Cardiac septum (tissue), 1 donor: ENCODE results near the gene ERBB4. TPM values are rescaled to one million over a fixed set of nuclear protein-coding genes. Genes with fewer than 3 reads are reported as not detected.
"Not testable (repeated sequence)": the region's sequence is repeated elsewhere in the genome, so short reads cannot be mapped to it uniquely, and the experiment has no call there.

ENCODE experiments used
- DNase-seq: peaks from one replicate; pipeline ENCODE4 v3.0.0-alpha.2; 2020; ENCODE audit warnings: low spot score
- intact Hi-C: fragments of 100-400 bp; cut with DNase I; formaldehyde crosslinking; loops from one replicate; pipeline ENCODE4 v1.14.0; 2022
- total RNA-seq: library from RNA; stranded (reverse); fragmentation: NEBNext Ultra II Directional; extraction: Animal tissue kit (Norgen Biotek cat#: 25700); gene quantifications from one replicate; pipeline ENCODE4 v1.2.1, GENCODE V29; 2021
- donor health status: DM: no; HTN: no; CAD: no.

The ERBB4 gene
- total RNA-seq, 1 donor from 2014 or later: 13.8 TPM

DNA sequence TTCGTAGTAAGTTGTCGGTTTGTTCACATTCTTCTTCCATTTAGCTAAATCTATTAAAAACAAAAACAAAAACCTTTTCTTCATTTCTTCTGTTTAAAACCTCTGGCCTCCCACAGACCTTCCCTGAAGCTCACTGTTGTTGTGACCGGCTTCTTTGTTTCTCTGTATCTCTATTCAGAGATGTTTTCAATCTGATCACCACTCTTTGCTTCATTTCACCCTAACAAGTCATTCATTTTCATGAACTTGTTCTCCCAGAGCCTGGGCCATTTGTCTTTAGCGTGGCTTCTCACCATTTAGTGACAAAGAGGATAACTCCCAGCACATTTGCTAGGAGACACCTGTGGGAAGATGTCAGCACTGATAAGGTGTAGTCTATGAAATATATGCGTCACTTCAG lies 794.2 kb downstream of the ERBB4 start:
- intact Hi-C loops: no loop called here
- no peak for DNase-seq

DNA sequence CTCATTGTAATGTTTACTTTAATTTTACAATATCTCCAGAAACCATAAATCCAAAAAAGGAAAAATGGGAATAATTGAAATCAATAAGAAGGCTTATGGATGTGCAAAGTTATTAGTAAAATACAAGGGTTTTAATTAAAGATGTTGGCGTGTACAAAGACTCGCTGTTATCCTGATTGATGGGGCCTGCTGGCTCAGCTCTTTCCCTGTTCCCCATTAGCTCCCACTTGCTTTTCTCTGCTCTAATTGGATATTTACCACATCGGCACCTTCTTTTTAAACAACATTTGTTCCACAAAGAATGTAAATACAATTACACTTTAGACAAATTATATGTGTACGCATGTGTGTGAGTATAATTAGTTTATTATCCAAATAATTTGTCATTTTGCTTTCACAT lies 796.6 kb downstream of the ERBB4 start:
- DNase-seq: no peak
- intact Hi-C loops: no loop called here

DNA sequence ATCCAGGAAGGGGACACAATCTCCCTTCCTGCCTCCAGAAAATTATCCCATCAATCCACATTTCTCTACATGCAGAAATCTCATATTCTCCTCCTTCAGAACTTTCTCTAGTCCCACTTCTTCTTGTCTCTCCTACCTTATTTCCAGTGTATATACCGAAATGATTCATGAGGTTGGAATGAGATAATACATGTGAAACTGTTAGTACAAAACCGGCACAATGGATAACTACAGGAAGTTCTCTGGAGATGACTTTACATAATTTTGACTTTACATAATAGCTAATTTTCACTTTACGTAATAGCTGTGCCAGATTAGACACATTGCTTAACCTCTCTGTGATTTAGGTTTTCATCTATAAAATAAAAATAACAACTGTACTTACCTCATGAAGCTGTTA lies 801.3 kb downstream of the ERBB4 start:
- intact Hi-C loops: no loop called here
- no peak for DNase-seq

DNA sequence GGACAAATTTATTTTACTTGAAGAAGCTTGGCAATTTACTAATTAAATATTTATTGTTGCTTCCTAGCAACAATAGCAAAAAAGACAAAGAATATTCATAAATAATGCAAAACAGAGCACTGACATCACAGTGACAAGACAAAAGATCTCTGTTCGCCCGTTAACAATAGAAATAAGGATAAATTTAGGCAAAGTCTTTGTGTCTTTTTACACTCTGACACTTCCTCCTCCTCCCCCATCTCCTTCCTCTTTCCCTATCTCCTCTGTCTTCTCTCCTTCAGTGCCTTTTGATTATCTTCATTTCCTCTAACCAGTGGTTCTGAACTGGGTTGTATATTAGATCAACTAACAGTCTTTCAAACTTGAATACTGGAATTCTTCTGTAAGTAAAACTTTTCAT lies 808.4 kb downstream of the ERBB4 start:
- DNase-seq: no peak
- intact Hi-C loops: no loop called here

DNA sequence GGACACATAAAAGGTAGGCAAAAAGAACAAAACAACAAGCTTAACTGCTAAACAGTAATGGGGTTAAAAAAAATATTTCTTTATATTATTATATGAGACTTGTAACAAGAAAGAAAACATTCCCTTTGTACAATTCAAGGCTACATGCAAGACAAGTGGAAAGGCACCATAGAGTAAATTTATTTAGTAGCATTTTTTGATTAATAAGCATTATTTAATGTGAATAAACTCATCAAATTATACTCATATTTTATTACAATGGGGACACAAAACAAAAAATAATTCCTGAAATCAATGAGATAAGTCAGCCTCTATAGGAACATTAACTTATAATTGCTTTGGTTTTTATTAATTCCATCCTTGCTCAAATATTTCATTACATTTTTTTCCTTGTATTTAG lies 809.2 kb downstream of the ERBB4 start:
- intact Hi-C loops: no loop called here
- DNase-seq: no peak

DNA sequence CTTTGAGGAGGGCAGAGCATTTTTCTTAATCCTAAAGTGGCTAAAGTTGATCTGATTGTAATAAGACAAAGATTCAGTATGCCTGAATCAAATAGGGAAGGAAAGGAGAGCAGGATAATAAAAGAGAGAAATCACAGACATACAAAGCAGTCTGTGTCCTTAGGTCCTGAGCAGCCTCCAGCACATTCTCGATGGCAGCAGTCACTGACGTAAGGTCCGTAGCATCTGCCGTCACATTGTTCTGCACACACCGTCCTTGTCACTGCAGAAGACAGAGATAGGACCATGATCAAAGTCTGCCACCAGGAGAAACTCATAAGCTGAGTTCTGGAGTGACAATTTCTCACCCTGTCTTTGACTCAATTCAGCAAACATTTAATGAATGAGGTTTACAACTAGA lies 813.7 kb downstream of the ERBB4 start:
- DNase-seq: no peak
- intact Hi-C loops: no loop called here

DNA sequence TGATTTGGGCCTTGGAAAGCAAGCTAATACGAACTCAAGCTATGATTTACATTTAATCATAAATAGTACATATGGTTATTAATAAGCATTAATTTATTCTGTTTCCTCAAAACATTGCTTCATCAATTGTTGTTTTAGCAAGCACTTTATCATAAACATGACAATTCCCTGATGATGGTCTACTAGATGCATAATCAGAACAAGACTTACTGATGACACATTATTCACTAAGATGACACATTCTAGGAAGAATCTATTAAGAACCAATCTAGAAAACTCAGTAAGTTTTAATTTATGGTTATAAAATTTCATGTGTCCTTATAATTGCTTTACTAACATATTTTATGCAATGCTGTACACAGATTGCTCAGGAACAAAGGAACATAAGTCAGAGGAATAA lies 815.2 kb downstream of the ERBB4 start:
- DNase-seq: no peak
- intact Hi-C loops: no loop called here

DNA sequence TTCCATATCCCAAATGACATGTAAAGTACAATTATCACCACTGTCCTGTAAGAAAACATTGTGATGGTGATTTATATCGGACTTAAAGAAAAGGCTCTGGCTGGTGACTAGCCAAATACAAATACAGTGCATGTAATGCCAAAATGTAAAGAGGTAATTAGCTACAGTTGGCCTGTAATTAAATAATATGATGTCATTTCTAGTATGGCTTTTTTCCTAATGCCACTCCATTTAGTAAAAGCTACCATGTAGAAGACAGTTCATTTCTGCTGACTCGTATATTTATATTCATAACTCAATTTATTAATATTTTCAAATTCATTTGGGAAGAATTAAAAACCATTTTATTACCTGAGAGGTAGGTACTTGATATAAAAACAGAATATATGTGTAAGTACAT lies 815.7 kb downstream of the ERBB4 start:
- intact Hi-C loops: no loop called here
- DNase-seq: no peak

DNA sequence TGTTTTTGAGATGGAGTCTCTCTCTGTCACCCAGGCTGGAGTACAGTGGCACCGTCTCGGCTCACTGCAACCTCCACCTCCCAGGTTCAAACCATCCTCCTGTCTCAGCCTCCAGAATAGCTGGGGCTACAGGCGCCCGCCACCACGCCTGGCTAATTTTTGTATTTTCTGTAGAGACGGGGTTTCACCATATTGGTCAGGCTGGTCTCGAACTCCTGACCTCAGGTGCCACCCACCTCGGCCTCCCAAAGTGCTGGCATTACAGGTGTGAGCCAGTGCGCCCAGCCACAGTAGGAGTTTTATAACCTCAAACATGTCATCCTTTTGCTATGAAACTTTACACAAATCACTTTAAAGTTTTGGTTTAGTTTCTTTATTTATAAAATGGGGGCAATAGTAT lies 816.7 kb downstream of the ERBB4 start:
- peak; percentile 73 for DNase-seq
- intact Hi-C loops: not testable (repeated sequence)

DNA sequence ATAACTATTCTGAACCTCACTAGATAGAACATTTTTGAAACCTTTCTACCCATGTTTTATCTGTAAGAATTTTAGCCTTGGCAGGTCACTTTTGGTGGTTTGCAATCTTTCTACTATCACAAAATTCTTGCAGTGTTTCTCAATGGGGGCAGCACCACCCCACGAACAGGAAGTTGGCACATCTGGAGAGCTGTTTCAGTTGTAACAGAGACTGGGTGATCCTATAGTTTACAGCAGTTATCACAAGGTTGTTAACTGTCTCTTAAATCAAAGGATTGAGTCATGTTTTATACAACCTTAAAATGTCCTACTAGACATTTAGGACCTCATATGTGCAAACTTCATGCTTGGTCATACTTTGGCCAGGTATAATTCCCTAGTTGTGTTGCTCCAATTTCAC lies 829.2 kb downstream of the ERBB4 start:
- intact Hi-C loops: no loop called here
- no peak for DNase-seq

DNA sequence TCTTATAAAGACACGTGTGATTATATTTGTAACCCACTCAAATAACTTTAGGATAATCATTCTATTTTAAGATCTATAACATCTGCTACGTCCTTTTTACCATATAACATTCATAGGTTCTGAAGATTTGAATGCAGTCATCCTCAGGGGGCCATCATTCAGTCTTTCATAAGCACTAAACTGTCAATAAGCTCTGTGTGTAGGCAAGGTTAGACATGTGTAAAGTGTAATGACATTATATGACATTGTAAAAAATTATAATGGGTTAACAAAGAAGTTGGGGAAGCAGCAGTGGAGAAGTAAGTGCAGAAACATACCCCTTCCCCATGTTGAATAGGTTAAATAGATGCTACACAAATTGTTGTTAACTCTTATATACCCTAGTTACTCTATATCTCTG lies 845.9 kb downstream of the ERBB4 start:
- intact Hi-C loops: no loop called here
- DNase-seq: no peak

DNA sequence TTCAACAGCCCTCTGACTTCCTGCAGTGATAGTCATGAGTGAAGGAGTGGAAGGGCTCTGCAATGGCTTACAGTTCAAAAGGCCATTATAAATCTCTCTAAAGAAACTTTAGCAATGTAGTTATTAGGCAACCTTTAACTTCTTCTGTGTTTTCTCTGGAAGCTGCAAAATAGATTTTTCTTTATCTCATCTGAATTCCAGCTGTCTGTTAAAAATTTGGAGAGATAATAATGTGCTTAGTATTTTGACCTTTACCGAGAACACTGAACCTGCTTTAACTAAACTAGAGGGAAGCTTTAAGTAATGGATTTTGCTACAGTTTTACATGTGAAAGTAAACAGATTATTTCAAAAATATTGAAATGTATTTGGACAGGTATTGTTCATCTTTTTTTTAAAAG lies 847.9 kb downstream of the ERBB4 start:
- intact Hi-C loops: no loop called here
- no peak for DNase-seq

DNA sequence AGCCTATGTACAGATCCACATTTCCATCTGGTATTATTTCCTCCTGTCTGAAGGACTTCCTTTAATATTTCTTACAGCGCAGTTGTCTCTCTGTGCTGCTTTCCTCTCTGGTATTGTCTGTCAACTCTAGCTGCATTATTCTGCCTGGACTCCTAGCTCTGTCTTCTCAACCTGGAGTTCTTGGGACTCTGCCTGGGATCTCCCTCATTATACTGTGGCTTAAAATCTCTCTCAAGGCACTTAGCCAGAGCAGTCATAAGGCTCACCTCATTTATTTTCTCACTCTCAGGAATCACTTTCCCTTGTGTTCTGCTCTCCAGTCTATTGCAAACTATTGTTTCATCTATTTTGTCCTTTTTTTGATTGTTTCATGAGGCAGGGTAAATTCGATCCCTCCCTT lies 850.4 kb downstream of the ERBB4 start:
- DNase-seq: no peak
- intact Hi-C loops: no loop called here

DNA sequence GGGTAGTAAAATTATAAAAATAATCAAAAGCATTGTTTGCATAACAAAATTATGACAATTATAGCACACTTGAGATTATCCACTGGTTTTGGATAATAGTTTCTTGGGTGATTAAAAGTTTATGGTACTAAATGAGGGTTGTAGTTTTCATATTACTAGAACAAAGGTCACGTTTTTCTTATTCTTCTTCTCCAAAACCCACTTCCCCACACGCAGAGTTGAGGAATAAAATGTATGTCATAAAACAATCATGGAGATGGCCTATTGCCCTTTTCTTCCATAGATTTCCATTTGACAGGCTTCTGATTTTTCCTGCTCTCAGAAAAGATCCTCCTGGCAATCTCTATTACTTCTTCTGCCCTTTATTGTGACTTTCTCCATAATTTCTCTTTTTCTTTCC lies 863.9 kb downstream of the ERBB4 start:
- DNase-seq: no peak

DNA sequence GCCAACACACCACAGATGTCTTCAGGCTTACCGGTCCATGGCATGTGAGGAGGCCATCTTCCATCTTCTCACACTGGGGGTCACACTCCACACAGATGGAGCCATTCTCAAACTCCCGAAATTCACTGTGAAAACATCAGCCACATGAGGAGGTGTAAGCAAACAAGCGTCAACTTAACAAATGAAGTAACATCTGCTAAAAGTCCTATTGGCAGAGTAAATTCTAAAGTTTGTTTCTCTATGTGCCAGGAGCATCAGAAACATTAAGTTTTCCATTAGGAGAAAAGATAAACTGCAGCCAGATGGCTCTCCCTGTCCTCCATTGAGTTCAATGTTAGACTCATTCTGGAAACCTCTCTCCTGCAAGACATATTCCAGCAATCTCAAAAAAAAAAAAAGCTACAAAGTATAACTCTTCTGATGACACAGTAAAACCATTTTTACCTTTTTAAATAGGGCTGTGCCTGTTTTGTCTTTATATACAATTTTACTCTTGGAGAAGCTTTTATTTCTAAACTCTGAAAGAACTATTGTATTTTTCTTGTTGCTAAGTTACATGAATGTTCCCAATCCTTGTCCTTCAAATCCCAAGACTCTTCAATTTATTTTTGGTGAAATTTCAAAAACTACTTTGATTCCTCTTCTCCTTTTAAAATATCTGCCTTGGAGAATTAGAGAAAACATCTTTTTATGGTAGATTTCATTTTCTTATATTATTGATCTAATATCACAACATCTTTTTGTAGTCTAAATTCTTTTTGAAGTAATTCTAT lies 865.3 kb downstream of the ERBB4 start:
- intact Hi-C loops: no loop called here

More for the DNA sequence above, 863.9 kb downstream of the ERBB4 start:
- intact Hi-C loops: no loop called here

DNA sequence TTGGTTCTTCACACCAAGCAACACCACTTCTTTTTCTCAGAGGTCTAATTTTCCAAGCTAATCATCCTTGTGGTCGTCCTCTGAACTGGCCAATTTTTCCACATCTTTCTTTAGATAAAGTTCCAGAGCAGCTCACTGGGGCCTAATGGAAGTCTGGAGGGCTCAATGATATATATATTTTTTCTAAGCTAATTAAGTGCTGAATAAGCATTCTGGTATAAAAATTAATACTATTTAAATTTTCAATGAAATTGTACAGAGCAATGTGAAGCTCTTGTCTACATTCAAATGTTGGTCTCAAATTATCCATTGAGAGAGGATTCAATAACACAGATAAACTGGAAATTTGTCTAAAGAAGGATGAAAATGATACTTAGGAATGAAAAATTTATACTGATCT lies 866.6 kb downstream of the ERBB4 start:
- intact Hi-C loops: no loop called here
- no peak for DNase-seq

More for the DNA sequence above, 865.3 kb downstream of the ERBB4 start:
- no peak for DNase-seq

DNA sequence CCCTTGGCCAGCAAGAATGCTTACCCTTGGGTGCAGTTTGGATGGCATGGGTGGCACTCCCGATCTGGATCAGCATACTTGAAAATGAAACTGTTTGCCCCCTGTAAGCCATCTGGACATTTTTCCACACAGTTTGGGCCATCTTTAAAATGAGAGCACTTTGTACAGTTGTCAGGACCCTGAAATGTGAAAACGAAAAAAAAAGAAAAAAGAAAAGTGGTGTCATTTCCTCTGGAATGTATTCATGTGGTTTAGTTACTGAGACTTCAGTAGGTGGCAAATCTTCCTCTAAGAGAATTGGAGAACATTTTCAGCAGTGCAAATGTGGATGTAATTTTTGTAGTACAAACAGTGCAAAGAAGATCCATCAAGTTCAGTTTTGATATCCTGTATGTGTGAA lies 873.3 kb downstream of the ERBB4 start:
- no peak for DNase-seq

DNA sequence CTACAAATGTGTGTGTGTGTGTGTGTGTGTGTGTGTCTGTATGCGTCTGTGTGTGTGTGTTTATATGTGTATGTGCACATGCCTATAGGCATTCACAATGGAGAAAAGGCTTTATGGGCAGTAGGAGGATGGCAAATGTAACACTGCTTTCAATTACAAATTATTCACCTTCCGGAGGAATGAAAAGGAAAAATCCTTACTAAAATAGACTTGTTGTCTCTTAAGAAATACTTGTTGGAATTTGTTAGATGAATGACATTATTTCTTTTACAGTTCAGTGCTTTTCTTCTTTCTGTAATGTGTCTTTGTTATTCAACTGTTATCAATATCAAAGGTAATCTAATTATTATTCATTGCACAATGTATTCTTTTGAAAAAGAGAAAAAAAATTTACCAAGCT lies 874.3 kb downstream of the ERBB4 start:
- intact Hi-C loops: no loop called here
- no peak for DNase-seq

More for the DNA sequence above, 873.3 kb downstream of the ERBB4 start:
- intact Hi-C loops: no loop called here

DNA sequence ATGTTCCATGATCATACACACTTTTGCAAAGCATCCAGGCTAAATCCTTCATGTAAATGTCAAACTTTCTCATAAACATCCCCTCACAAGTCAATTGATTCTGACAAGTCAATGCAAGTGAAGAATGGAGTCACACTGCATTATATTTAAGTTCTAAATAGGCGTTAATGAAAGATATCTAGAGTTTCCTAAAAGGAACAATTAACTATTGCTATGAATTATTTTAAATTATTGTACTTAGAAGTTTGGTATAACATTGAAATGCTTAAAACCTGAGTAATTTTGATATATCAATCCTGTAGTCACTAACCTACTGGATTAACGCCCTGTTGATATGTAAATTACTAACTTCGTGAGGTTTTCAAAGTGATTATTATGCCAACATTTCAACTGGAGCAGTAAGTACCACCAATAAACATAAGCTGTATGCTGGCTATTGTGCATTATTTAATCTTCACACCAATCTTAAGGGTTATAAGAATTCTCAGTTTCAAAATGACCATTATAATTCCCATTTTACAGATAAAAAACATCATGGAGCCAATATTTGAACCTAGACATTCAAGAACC lies 884.3 kb downstream of the ERBB4 start:
- intact Hi-C loops: no loop called here
- DNase-seq: no peak

DNA sequence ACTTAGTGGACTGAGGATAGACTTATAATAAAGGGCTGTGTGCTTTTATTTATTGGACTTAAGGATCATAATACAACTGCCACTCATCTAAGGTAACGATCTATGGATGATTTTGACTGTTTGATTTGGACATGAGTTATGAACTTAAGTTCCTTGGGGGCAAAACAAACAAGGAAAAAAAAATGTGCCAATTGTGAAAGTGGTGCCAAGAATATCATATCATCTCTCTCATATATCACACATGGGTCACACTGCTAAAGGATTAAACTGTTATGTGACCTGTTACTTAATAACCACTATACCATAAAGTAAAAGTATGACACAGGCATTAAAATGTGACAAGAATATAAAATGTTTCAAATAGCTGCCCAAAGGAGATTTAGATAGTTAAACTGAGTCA lies 886.3 kb downstream of the ERBB4 start:
- intact Hi-C loops: no loop called here
- no peak for DNase-seq

DNA sequence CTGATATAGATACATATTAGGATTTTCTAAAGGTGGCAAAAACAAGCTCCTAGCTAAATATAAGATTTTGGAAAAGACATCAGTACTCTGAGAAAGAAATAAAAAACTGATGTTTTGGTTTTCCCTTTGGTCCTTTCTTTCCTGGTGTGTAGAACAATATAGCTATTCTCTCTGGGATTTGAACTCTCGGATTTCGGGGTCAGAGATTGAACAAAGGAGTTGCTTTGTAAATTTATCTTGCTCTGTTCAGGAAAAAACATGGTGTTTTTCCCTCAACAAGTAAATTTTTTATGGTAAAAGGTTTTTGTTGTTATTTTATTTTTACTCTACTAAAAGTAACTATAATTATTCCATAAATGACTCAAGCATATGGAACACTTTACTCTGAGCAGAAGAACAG lies 889.3 kb downstream of the ERBB4 start:
- no peak for DNase-seq
- intact Hi-C loops: no loop called here

DNA sequence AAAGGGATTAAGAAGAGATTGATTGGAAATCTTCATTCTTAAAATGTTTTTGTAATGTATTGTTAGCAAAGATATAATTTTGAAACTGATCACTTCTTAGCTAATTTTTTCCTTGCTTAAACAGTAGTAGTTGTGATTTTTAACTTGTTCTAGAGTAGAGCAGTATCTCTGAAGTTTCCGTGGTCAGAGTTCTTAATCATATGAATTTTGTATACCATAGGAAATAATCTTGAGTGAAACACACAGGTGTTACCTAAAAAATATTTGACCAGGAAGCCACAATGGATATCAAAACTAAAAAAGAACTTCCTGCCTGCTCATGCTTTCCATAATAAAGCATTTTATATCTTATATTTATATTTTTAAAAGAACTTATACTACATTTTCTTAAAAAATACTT lies 907.1 kb downstream of the ERBB4 start:
- no peak for DNase-seq
- intact Hi-C loops: no loop called here
